Stimulated activated CD8-positive, alpha-beta memory T cell treated with anti-CD3 and anti-CD28 coated beads, Interleukin-4, amount 100 ng/mL, for 4 hours (primary cell): ENCODE results near the gene TKFC.
"Not testable (repeated sequence)": the region's sequence is repeated elsewhere in the genome, so short reads cannot be mapped to it uniquely, and the experiment has no call there.

Experiments
- DNase-seq, 2 donors: peaks; one replicate each; pipeline ENCODE4 v3.0.0-alpha.2; 2020; ENCODE audit warnings: low read depth in 2 of 2, low spot score in 1 of 2

TKFC gene

DNA sequence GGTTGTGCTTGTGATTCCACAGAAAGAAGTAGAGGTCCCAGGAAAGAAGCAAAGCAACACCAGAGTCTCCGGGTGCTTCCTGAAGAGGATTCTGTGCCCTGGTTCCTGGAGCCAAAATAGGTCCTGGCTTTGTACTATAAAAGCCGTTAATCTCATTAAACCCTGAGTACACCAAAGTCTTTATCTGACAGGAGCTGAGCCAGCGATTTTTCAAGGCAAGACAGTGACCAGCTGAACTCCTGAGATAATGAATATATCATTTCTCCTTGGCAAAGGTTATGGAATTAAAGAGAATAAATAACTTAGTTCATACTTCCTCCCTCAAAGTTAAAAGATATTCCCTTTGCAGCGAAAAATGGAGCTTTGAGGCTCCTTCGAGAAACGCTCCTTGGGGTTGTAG, 34.4 kb downstream of the TKFC start:
- no peak for DNase-seq

DNA sequence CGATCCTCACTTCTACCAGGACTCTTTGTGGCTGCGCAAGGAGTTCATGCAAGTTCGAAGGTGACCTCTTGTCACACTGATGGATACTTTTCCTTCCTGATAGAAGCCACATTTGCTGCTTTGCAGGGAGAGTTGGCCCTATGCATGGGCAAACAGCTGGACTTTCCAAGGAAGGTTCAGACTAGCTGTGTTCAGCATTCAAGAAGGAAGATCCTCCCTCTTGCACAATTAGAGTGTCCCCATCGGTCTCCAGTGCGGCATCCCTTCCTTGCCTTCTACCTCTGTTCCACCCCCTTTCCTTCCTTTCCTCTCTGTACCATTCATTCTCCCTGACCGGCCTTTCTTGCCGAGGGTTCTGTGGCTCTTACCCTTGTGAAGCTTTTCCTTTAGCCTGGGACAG, 35.6 kb downstream of the TKFC start:
- DNase-seq: no peak

DNA sequence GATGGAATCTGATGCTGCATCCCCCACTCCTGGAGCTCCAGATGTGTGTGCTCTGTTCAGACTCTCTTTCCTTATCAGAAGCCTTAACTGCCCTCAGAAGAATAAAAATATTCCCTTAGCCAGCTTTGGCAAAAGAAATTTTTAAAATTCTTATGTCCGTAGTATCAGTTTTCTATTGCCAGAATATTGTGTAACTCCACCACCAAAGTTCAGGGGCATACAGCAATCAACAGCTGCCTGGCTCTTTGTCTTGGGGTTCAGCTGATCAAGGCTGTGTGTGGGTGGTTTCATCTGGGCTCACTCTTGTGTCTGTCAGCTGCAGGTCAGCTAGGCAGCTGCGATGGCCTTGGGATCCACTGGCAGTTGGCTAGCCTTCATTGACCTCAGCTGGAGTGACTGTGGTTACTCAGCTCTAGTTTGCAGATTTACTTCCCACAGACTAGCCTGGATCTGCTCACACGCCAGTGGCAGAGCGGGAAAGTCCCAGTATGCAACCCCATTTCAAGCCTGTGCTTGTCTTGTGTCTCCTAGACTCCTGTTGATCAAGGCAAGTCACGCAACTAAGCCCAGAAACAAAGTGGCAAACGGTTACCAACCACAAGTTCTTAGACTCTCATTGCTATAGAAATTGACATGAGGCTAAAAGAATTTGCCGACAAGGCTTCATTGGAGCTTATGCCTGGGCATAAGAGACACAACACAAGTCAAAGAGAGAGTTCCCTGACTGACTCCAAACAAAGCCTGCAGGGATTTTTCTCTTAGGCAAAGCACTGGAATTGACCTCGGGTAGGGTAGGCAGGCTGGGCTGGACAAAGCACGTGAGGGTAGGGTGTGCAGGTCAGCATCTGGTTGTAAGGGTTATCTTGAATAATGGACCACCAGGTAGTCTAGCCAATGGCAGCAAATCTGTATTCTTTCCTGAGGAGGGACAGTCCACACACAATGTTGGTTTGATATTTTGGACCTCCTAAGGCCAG, 36.6 kb downstream of the TKFC start:
- DNase-seq: no peak

DNA sequence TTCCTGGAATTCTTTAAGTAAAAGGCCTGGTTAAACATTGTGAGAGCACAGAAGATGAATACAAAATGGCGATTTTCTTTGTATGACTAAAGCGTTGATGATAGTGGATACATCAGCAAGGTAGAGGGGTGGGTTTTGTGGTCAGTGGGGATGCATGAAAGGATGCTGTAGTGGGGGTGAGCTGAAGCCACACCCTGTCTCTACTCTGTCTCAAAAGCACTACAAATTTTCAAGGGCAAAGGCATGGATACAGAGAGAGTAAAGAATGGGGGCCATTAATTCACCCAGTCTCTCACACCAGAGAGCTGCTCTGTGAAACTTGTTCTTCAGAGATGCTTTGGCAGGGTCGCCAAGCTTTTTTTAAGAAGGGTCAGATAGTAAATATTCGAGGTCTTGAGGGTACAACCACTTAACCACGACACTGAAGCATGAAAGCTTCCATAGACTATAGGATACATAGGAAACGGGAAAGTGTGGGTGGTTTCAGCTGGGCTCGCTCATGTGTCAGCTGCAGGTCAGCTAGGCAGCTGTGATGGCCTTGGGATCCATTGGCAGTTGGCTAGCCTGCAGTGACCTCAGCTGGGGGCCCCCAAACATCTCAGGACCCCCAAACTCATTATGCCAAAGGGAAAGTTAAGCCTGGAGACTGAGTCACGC, 37.4 kb downstream of the TKFC start:
- no peak for DNase-seq

DNA sequence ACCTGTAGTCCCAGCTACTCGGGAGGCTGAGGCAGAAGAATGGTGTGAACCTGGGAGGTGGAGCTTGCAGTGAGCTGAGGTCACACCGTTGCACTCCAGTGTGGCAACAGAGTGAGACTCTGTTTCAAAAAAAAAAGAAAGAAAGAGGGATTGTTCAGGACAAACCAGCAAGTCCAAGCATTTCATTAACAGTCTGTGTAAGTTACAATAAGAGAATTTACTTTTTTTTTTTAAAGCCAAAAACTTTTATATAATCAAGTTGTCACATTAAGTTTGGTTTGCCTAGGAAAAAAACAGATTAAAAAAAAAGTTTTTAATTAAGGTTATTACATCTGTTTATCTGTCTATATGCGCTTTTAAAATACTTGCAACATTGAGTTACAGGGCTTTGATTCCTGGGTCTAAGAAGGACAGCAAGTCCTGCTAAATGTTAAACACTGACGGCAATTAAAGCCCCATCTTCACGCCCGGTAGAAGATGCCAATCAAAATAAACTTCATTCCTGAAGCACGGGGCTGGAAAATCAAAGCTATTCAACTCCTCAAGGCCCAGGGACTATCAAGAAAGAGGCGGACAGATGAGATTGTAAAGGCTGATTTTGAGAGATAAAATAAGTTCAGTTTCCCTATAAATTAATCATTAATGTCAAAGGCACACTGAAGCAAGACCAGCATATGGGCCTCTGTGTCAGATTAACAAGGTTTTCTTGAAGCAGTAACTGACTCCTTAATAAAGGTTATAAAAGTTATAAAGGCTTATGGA, 39.8 kb downstream of the TKFC start:
- DNase-seq: no peak

DNA sequence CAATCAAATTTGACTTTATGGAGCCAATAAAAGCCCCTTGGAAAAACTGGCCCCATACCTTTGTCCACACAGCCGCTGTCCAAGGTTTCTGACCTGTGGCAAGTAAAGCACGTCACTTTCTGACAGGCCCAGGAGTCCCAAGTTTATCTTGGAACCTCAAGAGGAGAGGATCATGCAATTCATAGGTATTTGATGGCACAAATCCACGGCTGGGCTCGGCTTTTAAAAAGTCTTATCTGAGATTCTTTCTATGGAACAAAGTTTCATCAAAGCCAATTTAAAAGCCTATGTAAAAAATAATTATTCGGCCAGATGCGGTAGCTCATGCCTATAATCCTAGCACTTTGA, 42.7 kb downstream of the TKFC start:
- no peak for DNase-seq

DNA sequence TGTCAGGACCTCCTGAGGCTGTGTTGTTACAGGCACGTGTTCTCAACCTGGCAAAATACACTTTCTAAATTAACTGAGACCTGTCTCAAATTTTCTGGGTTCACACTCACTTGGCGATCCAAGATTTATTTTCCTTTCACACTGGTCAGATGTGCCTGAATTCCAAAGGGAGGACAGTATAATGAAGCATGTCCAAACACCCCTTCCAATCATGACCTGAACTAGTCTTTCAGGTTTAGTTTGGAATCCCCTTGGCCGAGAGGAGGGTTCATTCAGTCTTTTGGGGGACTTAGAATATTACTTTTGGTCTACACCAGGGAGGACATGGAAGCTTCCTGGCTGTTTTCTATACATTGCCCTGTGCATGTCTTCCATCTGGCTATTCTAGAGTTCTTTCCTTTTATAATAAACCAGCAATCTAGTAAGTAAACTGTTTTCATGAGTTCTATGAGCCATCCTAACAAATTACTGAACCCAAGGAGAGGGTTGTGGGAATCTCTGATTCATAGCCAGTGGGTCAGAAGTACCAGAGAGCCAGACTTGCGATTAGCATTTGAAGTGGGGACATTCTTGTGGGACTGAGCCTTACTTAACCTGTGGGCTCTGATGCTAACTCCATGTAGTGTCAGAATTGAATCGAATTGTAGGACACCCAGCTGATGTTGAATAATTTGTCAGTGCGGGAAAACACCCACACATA, 44.6 kb downstream of the TKFC start:
- DNase-seq: no peak

DNA sequence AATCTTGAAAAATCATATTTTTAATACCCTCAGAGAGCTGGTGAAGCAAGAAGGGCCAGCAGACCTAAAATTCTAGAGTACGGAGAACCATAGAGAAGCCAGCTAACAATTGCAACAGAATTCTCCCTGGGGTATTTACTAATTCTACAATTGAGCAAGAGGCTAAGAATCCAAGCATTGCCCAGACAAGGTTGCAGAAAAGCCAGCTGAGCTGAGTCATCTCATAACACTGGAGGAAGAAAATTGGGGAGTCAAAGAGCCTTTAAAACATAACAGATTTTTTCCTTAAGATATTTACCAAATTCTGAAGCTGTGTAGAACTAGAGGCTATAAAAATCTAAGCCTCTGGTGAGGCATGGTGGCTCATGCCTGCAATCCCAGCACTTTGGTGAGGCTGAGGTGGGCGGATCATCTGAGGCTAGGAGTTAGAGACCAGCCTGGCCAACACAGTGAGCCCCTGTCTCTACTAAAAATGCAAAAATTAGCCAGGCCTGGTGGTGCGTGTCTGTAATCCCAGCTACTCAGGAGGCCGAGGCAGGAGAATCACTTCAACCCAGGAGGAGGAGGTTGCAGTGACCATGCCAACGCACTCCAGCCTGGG, 45.8 kb downstream of the TKFC start:
- DNase-seq: no peak

DNA sequence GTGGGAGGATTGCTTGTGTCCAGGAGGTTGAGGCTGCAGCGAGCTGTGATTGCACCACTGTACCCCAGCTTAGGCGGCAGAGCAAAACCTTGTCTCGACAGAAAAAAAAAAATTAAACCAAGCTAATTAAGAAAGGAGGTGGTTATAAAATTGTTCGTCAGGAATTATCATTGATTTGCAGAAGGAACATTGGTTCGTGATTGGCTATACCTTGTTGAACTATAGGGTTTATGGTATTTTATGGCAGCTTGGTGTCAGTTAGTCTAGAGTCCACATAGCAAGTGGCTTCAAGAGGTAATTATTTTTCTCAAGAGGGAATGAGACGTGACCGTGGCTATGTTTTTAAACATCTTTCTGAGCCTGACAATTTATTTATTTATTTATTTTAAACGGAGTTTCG, 47.9 kb downstream of the TKFC start:
- no peak for DNase-seq

DNA sequence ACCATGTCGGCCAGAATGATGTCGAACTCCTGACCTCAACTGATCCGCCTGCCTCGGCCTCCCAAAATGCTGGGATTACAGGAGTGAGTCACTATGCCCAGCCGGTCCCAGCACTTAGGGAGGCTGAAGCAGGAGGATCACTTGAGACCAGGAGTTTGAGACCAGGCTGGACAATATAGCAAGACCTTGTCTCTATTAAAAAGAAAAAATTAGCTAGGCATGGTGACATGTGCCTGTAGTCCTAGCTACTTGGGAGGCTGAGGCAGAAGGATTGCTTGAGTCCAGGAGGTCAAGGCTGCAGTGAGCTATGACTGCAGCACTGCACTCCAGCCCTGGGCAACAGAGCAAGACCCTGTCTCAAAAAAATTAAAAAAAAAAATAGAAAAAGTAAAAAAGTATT, 50.8 kb downstream of the TKFC start:
- DNase-seq: not testable (repeated sequence)

DNA sequence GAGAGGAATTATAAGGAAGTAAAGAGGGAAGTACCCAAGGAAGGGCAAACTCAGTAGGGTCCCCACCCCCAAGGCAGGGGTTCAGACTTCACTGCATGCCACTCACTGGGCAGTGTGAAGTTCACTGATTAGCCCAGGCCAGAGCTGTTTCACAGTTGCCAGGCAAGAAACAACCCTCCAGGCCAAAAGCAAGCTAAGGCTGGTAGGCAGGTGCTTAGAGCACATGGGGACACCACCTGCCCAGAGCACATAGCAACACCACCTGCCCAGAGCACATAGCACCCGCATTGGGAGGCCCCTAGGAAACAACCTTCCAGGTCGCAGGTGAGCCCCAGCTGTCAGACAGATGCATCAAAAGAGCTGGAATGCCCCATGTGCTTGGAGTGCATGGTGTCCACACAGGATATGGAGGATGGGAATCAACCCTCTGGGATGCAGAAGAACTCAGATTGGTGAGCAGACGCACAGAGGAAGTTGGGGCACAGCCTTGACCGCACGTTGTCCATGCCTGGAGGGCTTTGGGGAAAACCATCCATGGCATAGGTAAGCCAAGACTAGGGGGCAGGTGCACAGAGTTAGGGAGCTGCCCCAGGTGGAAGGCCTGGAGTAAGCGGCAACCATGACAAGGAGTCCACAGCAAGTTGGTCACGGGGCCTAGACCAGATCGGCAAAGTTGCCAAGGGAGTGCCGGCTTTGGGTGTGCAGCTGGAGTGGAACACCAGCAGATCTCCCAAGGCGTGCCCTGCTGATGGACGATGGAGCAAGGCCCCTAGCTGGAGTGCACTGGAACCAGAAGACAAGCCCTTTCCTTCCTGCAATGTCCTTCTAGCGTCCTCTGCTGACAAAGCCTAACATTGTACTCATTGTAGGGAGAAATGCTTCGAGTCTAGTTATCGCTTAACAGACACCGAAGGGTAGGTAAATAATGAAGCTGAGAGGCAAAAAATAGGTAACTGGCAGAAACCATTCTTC, 51.5 kb downstream of the TKFC start:
- DNase-seq: no peak

DNA sequence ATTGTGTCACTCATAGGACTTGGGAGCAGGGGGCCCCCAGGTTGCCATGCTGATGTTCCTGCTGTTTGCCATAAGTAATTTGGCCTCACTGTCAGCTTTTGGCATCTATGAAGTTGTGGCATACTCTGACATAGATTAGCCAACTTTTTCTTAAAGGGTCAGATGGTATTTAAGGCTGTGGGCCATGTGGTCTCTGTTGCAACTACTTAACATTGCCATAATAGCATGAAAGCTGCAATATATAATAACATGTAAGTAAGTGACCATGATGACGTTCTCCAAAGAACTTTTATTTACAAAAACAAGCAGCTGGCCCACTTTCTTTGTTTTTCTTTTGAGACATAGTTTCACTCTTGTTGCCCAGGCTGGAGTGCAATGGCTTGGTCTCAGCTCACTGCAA, 57.1 kb downstream of the TKFC start:
- DNase-seq: no peak

DNA sequence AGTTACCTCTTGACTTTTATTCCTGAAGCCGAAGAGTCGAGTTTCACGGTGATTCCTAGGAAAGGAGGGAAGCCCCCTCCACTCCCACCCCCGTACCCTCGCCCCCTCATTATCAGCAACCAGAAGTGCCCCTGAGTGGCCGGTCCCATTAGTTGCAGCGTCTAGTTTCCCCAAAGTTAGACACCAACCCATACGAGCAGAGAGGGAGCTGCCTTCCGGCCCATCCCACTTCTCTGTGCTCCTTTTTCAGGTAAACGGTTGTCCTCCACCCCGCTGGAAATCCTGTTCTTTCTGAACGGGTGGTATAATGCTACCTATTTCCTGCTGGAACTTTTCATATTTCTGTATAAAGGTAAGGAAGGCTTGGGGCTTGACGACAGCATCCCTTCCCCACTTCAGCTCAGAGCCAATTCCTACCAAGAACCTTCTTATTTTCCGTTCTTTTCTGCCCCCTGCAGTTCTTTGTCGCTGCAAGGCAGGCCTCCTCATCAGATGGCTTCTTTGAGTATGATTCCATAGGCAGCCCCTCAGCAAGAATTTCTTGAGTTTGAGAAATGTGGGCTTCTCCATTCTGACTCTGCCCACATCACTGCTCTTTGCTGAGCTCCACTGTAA, 60.1 kb downstream of the TKFC start:
- no peak for DNase-seq
